ENCODE measurements around the gene TRAPPC12.

TRAPPC12 gene

DNA sequence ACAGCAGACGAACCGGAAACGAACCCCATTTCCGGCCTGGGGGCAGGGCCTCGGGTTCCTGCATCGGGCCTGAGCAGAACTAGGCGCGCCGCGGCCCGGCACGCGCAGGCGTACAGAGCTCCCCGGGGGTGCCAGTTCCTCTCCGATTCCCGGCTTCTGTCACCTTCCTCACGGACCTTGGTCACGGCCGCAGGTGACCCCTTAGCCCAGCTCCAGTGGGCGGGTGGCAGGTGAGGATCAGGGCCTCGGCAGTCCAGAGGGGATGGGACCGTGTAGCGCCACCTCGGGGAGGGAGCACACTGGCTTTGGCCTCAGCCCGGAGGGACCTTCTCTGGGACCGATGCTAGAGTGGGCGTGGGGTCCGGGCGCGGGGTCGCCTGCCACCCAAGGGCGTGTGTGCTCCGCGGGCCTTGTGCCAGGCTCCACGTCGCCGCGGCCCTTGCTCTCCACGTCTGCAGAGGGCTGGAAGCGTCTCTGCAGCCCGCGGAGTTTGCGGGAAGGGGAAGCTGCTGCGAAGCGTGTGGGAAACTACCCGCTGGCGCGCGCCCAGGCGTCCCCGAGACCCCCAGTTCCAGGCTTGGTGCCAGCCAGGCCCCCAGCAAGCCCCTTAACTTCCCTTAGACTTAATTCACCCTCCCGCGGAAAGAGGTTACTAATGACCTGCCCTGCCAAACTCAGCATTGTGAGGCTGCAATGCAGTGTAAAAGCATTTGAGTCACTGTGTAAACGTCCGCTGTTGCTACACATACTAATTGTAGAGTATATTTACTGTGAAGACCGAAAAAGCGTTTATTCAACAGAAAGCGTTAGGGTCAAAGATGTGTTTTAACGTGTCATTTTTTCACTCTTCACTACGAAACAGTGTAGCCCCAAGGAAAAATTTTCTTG is at the start of gene TRAPPC12:
Gene TRAPPC12, plus strand, starts transcription at position 48 of the 888 bp plus-strand sequence. CDS start 7,930 bp downstream, outside the sequence.
- peak; percentile 76 to 81 for DNase-seq

DNA sequence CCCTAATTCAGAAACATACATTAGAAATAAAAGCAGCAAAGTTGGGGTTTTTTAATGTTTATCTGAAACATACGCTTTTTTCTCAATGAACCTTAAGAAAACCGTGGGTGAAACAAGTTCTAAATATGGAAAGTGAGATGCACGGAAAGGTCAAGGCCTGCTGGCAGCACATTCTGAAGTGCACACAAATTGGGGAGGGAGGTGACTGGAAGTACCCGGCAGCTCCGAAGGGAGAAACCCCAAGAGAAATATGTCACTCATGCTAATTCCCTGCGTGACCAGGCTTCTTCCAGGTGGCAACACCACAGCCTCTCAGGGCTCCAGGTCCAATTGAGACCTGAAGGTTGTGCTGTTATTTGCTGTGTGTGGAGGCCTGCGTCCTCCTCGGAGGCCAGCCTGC is 47.4 kb upstream of the TRAPPC12 start:
- DNase-seq, result no peak

DNA sequence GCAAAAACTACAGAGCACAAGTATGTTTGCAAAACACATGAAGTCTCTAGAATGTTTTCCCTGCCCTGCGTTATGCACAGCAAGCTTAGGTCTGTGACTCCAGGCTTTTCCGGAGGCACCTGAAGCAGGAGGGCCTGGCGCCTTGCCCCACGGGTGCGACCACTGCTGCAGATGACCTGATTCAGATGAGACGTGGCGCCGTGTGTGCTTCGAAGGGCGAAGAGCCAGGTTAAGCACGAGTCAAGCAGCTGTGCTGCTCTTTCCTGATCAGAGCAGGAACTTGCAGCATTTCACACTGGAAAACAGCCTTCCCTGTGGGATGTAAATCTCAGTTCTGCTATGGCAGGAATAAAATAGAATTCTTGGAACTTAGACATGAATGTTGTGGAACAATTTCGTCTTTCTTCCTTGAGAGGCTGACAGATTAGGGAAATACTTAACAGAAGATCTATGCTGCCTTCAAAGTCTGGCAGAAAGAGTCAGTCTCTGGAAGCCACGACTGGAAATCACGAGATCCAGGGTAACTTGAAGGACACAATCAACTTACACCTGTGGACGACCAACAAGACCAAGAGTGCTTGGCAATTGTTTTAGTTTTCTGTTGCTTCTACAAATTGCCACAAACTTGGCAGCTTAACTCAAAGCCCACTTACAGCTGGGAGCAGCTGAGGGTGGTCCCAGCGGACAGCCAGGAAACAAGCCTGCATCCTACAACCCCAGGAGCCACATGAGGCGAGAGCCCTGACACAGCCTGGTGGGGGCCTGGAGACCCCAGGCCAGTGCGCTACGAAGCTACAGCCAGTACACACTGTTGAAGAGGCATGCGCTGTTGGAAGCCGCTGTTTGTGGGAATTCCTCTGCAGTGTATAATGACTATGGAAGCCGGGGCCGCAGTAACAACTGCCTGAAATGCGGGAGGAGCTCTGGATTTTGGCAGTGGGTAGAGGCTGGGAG is 44.8 kb upstream of the TRAPPC12 start:
- DNase-seq, result no peak

- no peak for DNase-seq
Observed at GRCh38 chr2:3336844-3337243, 42.6 kb upstream of the TRAPPC12 start.

DNA sequence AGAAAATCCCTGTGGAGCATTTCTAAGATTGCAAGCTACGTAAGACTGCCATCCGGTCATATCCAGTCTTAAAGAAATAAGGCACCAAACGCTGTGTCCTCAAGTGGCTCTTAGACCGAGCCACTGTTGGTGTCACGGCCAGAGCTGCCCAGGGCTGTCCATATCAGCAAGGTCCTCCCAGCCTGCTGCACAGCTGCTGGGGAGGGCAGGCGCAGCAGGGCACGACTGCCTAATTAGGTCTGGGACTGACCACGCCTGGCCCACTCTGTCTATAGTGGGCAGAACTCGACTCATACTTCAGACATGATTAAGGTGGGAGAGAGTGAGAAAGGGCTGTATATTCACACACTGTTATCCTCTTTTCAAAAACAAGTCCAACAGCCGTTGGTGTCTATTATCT is 41.2 kb upstream of the TRAPPC12 start:
- no peak for DNase-seq

- no peak for DNase-seq
Observed at GRCh38 chr2:3340144-3340543, 39.4 kb upstream of the TRAPPC12 start.

GRCh38 chr2:3341336-3341735 is 38.2 kb upstream of the TRAPPC12 start:
- no peak for DNase-seq

GRCh38 chr2:3342324-3342723 is 37.2 kb upstream of the TRAPPC12 start:
- DNase-seq, result no peak

- no peak for DNase-seq
Observed at GRCh38 chr2:3343012-3343411, 36.5 kb upstream of the TRAPPC12 start.

GRCh38 chr2:3344897-3345296 is 34.6 kb upstream of the TRAPPC12 start:
- DNase-seq, result no peak

- no peak for DNase-seq
Observed at GRCh38 chr2:3345621-3346020, 33.9 kb upstream of the TRAPPC12 start.

GRCh38 chr2:3348767-3349166 is 30.7 kb upstream of the TRAPPC12 start:
- no peak for DNase-seq

- DNase-seq, result no peak
Observed at GRCh38 chr2:3349211-3349693, 30.2 kb upstream of the TRAPPC12 start.

GRCh38 chr2:3354986-3355385 is 24.5 kb upstream of the TRAPPC12 start:
- no peak for DNase-seq

GRCh38 chr2:3355951-3356569 is 23.4 kb upstream of the TRAPPC12 start:
- DNase-seq, result no peak

DNA sequence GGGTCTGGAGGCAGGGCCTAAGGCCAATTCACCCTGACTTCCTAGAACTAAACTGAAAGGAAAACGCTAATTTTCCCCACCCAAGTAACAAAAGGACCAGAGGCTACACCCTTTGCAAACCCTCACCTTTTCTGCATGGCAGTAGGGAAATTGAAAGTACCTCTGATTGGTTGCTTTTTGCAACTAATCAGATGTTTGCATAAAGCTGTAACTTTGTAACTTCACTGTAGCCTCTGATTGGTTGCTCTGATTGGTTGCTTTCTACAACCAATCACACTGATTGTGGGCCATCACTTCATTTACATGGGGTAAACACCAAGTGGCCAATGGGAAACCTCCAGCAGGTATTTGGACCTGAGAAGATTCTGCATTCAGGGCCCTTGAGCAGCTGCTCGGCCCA is 22.7 kb upstream of the TRAPPC12 start:
- DNase-seq, result no peak

- peak in 1 of 2 donors; percentile 30 for DNase-seq
Observed at GRCh38 chr2:3357446-3357845, 22.0 kb upstream of the TRAPPC12 start.

- DNase-seq, result no peak
Observed at GRCh38 chr2:3357926-3358325, 21.6 kb upstream of the TRAPPC12 start.

GRCh38 chr2:3361518-3362389 is 17.7 kb upstream of the TRAPPC12 start:
- no peak for DNase-seq

DNA sequence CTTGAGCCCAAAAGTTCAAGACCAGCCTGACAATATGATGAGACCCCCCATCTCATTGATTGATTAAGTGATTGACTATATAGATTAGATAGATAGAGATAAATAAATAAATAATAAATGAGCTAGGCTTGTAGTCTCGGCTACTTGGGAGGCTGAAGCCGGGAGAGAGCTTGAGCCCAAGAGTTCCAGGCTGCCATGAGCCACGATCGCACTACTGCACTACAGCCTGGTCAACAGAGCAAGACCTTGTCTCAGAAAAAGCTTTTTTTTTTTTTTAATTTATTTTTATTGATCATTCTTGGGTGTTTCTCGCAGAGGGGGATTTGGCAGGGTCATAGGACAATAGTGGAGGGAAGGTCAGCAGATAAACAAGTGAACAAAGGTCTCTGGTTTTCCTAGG is 14.3 kb upstream of the TRAPPC12 start:
- no peak for DNase-seq

DNA sequence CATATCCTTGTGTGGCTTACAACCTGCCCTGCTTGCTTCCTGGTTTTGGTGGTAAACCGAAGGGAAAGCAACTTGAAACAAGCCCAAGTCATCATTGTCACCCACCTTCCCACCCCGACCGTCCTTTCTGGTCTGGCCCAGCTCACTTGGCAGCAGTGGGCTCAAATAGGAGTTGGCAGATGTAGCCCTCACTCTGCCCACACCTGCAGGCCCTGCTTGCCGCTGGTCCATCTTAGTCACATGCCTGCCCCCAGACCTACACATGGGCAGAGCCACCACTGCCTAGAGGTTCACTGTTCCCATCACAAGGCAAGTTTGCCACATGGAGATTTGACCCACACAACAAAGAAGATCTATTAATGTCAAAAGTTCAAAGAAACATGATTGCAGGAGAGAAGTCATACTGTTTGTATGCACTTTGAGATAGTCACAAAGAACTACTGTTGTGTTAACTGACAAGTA is 11.2 kb upstream of the TRAPPC12 start:
- no peak for DNase-seq
